ENCODE data around the gene HPCA. TPM values are rescaled to one million over a fixed set of nuclear protein-coding genes. Genes with fewer than 3 reads are reported as not detected.

HPCA gene
- total and polyA plus RNA-seq, 11 donors = 0.29 TPM; not detected in 10

- WGBS, 4 donors = 46 to 53% (median 48%) methylated on average over 12 to 13 of the region's 13 CpGs
- ATAC-seq (peak; percentile 57 to 72 (median 60)), DNase-seq (peak in 4 of 5 donors; percentile 67 to 88 (median 70))
- Histone ChIP-seq H3K27ac (peak overlapping the region in 1 of 12 donors; percentile 22), H3K4me1 (peaks cover 0 to 49% (median 21%) of the 10 kb centered on the region in 12 donors), H3K27me3 (peaks cover 0 to 3% (median 0%) of the 10 kb centered on the region in 9 donors), H3K36me3 (no peaks in the 10 kb centered on the region), H3K4me3 (no peak overlapping the region), H3K9me3 (no peaks in the 10 kb centered on the region)
- no peak for TF ChIP-seq POLR2A (IDR thresholded peaks at IDR 0.05)
- TF ChIP-seq CTCF (IDR thresholded peaks at IDR 0.05) = no peak
- intact Hi-C loops (cut with DNase I) = loop anchor here in 9 of 10 donors (2.0 to 10.0 kb wide), 6 partner anchors 163 to 473 kb away; partner anchors contain the start of gene AZIN2 (in 1 of the 9)
Observed at GRCh38 chr1:32877211-32878110, 8.8 kb upstream of the HPCA start.

- DNase-seq (peak in 1 of 5 donors; percentile 23), ATAC-seq (no peak)
- intact Hi-C loops (cut with DNase I) = loop anchor here in 7 of 10 donors (5.0 to 10.0 kb wide), 4 partner anchors 163 to 473 kb away; partner anchors contain the start of gene AZIN2 (in 1 of the 7)
- Histone ChIP-seq H3K9me3 (no peaks in the 10 kb centered on the region), H3K27ac (no peak overlapping the region), H3K27me3 (no peaks in the 10 kb centered on the region), H3K4me1 (peaks cover 0 to 46% (median 19%) of the 10 kb centered on the region in 12 donors), H3K4me3 (no peak overlapping the region), H3K36me3 (no peaks in the 10 kb centered on the region)
- 43 to 59% (median 56%) methylated on average over 5 to 6 of the region's 6 CpGs for WGBS, 4 donors
- TF ChIP-seq CTCF (IDR thresholded peaks at IDR 0.05) (no peak), POLR2A (IDR thresholded peaks at IDR 0.05) (no peak)
Observed at GRCh38 chr1:32878183-32878582, 8.1 kb upstream of the HPCA start.

GRCh38 chr1:32878637-32879041, 7.7 kb upstream of the HPCA start:
- no peak for ATAC-seq

More at GRCh38 chr1:32878637-32879041, 7.7 kb upstream of the HPCA start:
- intact Hi-C loops (cut with DNase I) = loop anchor here in 7 of 10 donors (5.0 to 10.0 kb wide), 4 partner anchors 164 to 474 kb away; partner anchors contain the start of gene AZIN2 (in 1 of the 7)
- peak in 1 of 5 donors; percentile 25 for DNase-seq
- 65 to 72% (median 70%) methylated on average over 4 to 5 of the region's 5 CpGs for WGBS, 4 donors
- H3K27me3 ChIP-seq = no peaks in the 10 kb centered on the region
- H3K36me3 ChIP-seq = no peaks in the 10 kb centered on the region
- no peak overlapping the region for H3K4me3 ChIP-seq
- H3K27ac ChIP-seq = no peak overlapping the region
- no peak for TF ChIP-seq CTCF (IDR thresholded peaks at IDR 0.05)
- TF ChIP-seq POLR2A (IDR thresholded peaks at IDR 0.05) = no peak
- H3K4me1 ChIP-seq = peaks cover 0 to 46% (median 19%) of the 10 kb centered on the region in 12 donors
- H3K9me3 ChIP-seq = no peaks in the 10 kb centered on the region

Data from heart left ventricle (tissue), 16 donors.